Smooth muscle cell (in vitro differentiated cells): ENCODE measurements around the gene MOV10L1. TPM values are rescaled to one million over a fixed set of nuclear protein-coding genes. Genes with fewer than 3 reads are reported as not detected.
A peak's percentile ranks its signal among the peaks of the same experiment; 100 is the strongest.

Experiments
- DNase-seq: peaks from one replicate; lab custom pipeline; 2025; ENCODE audit not compliant: unreplicated experiment; lab: John Stamatoyannopoulos, UW
- H2AFZ ChIP-seq: fragments of 200-600 bp; sonication (generic); 2 replicates; pipeline ENCODE4 v1.6.0; 2016; ENCODE audit warnings: antibody characterized with exemption, low read depth, mild to moderate bottlenecking
- H3F3A ChIP-seq: fragments of 200-600 bp; sonication (generic); 2 replicates; pipeline ENCODE4 v1.6.0; 2017; ENCODE audit warnings: antibody characterized with exemption, low read depth
- H3K27ac ChIP-seq: fragments of 200-600 bp; sonication (generic); 2 replicates; pipeline ENCODE4 v1.5.1; 2016; ENCODE audit warnings: low read depth, mild to moderate bottlenecking
- H3K27me3 ChIP-seq: fragments of 200-600 bp; sonication (generic); 2 replicates; pipeline ENCODE4 v1.6.1; 2016; ENCODE audit warnings: low read depth, mild to moderate bottlenecking
- H3K36me3 ChIP-seq: fragments of 200-600 bp; sonication (generic); 2 replicates; pipeline ENCODE4 v1.5.1; 2016; ENCODE audit warnings: low read depth
- H3K4me1 ChIP-seq: fragments of 200-600 bp; sonication (generic); 2 replicates; pipeline ENCODE4 v1.5.1; 2016; ENCODE audit warnings: low read depth
- H3K4me2 ChIP-seq: fragments of 200-600 bp; sonication (generic); 2 replicates; pipeline ENCODE4 v1.6.0; 2016; ENCODE audit warnings: mild to moderate bottlenecking
- H3K4me3 ChIP-seq: fragments of 200-600 bp; sonication (generic); 2 replicates; pipeline ENCODE4 v1.5.1; 2016; ENCODE audit warnings: mild to moderate bottlenecking
- H3K79me2 ChIP-seq: fragments of 200-600 bp; sonication (generic); 2 replicates; pipeline ENCODE4 v1.6.0; 2016; ENCODE audit warnings: low read depth, mild to moderate bottlenecking
- H3K9ac ChIP-seq: fragments of 200-600 bp; sonication (generic); 2 replicates; pipeline ENCODE4 v1.6.0; 2016; ENCODE audit warnings: low read depth
- H3K9me3 ChIP-seq: fragments of 200-600 bp; sonication (generic); replicated peaks from 2 replicates; pipeline ENCODE4 v1.5.1; 2016; ENCODE audit warnings: low read depth
- H4K20me1 ChIP-seq: fragments of 200-600 bp; sonication (generic); 2 replicates; pipeline ENCODE4 v1.6.0; 2016; ENCODE audit warnings: low read depth
- CTCF ChIP-seq: fragments of 200-600 bp; sonication (generic); IDR thresholded peaks from 2 replicates; pipeline ENCODE4 v1.5.1; 2017; ENCODE audit warnings: borderline replicate concordance, mild to moderate bottlenecking, antibody characterized with exemption; ENCODE audit not compliant: insufficient read depth, poor library complexity, severe bottlenecking
- WGBS: methylation state at CpG from one replicate; pipeline ENCODE4 v1.1.7; 2016; ENCODE audit warnings: low lambda C conversion rate; 5-methylcytosine and 5-hydroxymethylcytosine counted together
- polyA plus RNA-seq: library from polyadenylated mRNA; unstranded; fragments of >200 nt; fragmentation: Nextera tagmentation; extraction: Ambion mirVana; gene quantifications from 2 replicates; pipeline ENCODE4 v1.2.1, GENCODE V29; 2016
- total RNA-seq: library from RNA; depleted of rRNA; stranded (reverse); fragments of >200 nt; gene quantifications from 2 replicates; pipeline ENCODE4 v1.2.3, GENCODE V29; 2014

Gene MOV10L1
- total and polyA plus RNA-seq, 2 experiments from 2014 or later, result 0.10 to 0.85 TPM

GRCh38 chr22:50208430-50208938, 118.7 kb downstream of the MOV10L1 start:
- H3K27ac ChIP-seq, result no peak overlapping the region
- no peak overlapping the region for H3K9ac ChIP-seq
- H3F3A ChIP-seq, result peaks cover 4% of the 10 kb centered on the region
- peaks cover 38% of the 10 kb centered on the region for H3K79me2 ChIP-seq
- 98% methylated on average over 22 of the region's 22 CpGs for WGBS
- TF ChIP-seq CTCF, result no peak
- H3K36me3 ChIP-seq, result no peaks in the 10 kb centered on the region
- H2AFZ ChIP-seq, result no peak overlapping the region
- H3K4me1 ChIP-seq, result no peaks in the 10 kb centered on the region
- no peak for DNase-seq
- no peak overlapping the region for H3K4me3 ChIP-seq
- H3K4me2 ChIP-seq, result no peak overlapping the region
- peaks cover 100% of the 10 kb centered on the region for H4K20me1 ChIP-seq
- no peaks in the 10 kb centered on the region for H3K9me3 ChIP-seq
- H3K27me3 ChIP-seq, result no peaks in the 10 kb centered on the region

GRCh38 chr22:50208939-50209892, 119.4 kb downstream of the MOV10L1 start:
- Histone ChIP-seq H3K9ac (no peak overlapping the region), H3K4me1 (no peaks in the 10 kb centered on the region), H3K4me3 (no peak overlapping the region), H3K4me2 (no peak overlapping the region), H3K27me3 (no peaks in the 10 kb centered on the region), H4K20me1 (peaks cover 100% of the 10 kb centered on the region), H3K36me3 (no peaks in the 10 kb centered on the region), H2AFZ (no peak overlapping the region), H3K9me3 (no peaks in the 10 kb centered on the region), H3K27ac (no peak overlapping the region), H3K79me2 (peaks cover 38% of the 10 kb centered on the region), H3F3A (peaks cover 4% of the 10 kb centered on the region)
- TF ChIP-seq CTCF, result no peak
- no peak for DNase-seq
- WGBS, result 91% methylated on average over 31 of the region's 31 CpGs

- H3K4me3 ChIP-seq, result no peak overlapping the region
- H4K20me1 ChIP-seq, result peaks cover 100% of the 10 kb centered on the region
- peaks cover 1% of the 10 kb centered on the region for H3F3A ChIP-seq
- no peaks in the 10 kb centered on the region for H3K9me3 ChIP-seq
- no peaks in the 10 kb centered on the region for H3K27me3 ChIP-seq
- no peak overlapping the region for H3K9ac ChIP-seq
- DNase-seq, result no peak
- H3K27ac ChIP-seq, result no peak overlapping the region
- peak; percentile 74 for TF ChIP-seq CTCF
- H3K36me3 ChIP-seq, result no peaks in the 10 kb centered on the region
- H3K4me2 ChIP-seq, result no peak overlapping the region
- no peaks in the 10 kb centered on the region for H3K4me1 ChIP-seq
- 78% methylated on average over 20 of the region's 20 CpGs for WGBS
- H2AFZ ChIP-seq, result no peak overlapping the region
- H3K79me2 ChIP-seq, result peaks cover 39% of the 10 kb centered on the region
Measured at GRCh38 chr22:50209893-50210292, 120.1 kb downstream of the MOV10L1 start.
